ENCODE data around the gene ASPSCR1.

DNA sequence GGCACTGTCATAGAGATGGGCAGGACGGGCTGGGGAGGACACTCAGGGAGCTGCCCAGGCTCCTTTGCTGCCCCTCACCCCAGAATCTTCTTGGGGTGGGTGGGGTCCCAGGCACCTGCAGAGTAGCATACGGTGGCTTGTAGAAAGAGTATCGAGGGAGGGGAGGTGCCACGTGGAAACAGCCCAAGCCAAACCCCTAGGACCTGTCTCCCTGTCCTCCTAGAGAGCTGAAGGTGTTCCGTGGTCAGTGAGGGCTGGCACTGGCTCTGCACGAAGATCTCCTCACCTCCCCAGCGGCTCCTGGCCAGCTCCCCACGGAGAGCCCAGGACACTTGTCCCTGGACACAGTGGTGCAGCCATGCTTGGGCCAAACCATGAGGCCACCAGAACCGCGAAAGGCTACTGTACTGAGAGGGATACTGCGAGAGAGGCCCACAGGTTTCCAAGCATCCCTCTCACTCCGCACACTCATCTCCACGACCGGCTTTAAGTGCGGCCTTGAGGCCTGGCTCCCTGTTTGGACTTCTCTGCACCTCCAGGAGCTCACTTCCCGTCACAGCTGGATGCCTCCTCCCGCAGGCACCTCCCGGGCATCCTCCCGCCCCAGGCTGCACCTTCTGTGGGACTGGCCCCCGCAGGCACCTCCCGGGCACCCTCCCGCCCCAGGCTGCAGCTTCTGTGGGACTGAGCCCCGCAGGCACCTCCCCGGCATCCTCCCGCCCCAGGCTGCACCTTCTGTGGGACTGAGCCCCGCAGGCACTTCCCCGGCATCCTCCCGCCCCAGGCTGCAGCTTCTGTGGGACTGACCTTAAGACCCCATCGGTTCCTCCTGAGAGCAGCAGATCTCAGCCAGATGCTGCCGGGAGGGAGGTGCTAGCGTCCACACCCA, 47.9 kb upstream of the ASPSCR1 start:
- TF ChIP-seq CTCF (IDR thresholded peaks at IDR 0.05) (no peak), POLR2A (IDR thresholded peaks at IDR 0.05) (no peak)
